CD4-positive, alpha-beta T cell treated with Interleukin-6 at 100 ng/mL for 8 hours (primary cell): ENCODE results near the gene ASB2.
A peak's percentile ranks its signal among the peaks of the same experiment; 100 is the strongest.

Source experiments
- DNase-seq: peaks from one replicate; pipeline ENCODE4 v3.0.0-alpha.2; 2020; ENCODE audit warnings: mixed read lengths, low spot score

The ASB2 gene

GRCh38 chr14:93980456-93981201 lies 4.3 kb upstream of the ASB2 start:
- DNase-seq = no peak

GRCh38 chr14:93978735-93979134 lies 2.4 kb upstream of the ASB2 start:
- no peak for DNase-seq

- peak; percentile 87 for DNase-seq
Measured at GRCh38 chr14:93977790-93978581, 1.6 kb upstream of the ASB2 start.

DNA sequence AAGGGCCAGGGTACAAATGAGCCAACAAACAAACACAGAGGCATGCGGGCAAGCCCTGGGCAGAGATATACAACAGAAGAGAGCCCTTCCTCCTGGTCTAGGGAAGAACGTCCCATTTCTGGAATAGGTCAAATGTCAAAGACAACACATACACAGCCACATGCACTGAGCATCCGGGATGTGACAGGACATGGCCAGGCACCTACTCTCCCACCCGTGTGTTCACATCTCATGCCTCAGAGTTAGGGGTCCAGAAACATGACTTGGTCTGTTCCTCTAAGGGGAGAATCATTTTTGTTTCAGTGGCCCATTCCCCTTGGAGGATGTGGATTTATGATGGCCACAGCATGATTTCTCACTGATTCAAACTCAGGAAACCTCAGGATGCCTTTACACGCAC lies 801 bp upstream of the ASB2 start:
- no peak for DNase-seq

GRCh38 chr14:93975791-93976476 lies 436 bp downstream of the ASB2 start:
- peak; percentile 20 for DNase-seq

GRCh38 chr14:93974833-93975232 lies 1.5 kb downstream of the ASB2 start:
- no peak for DNase-seq

GRCh38 chr14:93974299-93974698 lies 2.1 kb downstream of the ASB2 start:
- DNase-seq = no peak

GRCh38 chr14:93973607-93974006 lies 2.8 kb downstream of the ASB2 start:
- no peak for DNase-seq

GRCh38 chr14:93972618-93973205 lies 3.7 kb downstream of the ASB2 start:
- no peak for DNase-seq

DNA sequence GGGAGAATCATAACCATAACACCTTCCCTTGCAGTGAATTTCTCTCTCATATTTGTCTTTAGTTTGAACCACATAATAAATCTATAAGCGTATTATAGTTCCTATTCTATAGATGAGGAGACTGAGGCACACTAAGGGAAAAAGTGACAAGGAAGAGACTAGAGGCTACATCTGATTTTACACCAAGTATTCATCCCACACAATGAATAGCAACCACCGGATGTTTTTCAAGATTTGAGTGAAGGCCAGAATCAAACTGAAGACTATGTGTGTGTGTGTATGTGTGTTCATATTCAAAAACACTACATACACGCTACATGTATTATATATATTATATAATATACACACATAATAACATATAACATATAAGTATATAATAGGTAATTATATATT lies 4.7 kb downstream of the ASB2 start:
- no peak for DNase-seq

- DNase-seq = peak; percentile 36
Measured at GRCh38 chr14:93970965-93971634, 5.3 kb downstream of the ASB2 start.

- DNase-seq = peak; percentile 73
Measured at GRCh38 chr14:93970585-93970964, 5.8 kb downstream of the ASB2 start.

- DNase-seq = no peak
Measured at GRCh38 chr14:93969082-93969828, 7.1 kb downstream of the ASB2 start.

GRCh38 chr14:93967637-93968250 lies 8.6 kb downstream of the ASB2 start:
- DNase-seq = no peak

DNA sequence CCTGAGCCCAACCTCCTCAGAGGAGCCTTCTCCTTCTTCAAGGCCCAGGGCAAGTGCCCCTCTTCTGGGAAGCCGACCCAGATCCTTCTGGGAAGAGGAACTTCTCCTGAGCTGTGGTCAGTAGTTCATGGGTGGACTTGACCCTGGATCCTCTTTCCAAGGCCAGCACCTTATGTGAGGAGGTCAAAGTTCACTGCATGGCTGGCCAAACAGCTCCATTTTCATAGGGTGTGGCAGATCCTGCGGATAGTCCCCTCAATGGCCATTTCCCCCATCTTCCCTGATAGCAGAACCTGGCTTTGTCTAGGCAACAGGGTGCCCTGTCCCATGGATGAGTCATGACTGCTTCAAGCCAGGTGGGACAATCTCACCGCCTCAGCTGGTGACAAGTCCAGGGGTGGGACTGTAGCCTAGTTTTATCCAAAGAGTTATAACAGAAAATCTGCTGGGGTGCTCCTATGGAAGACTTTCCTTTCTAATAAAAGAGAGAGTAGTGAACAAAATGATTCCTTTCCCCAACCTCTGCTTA lies 10.4 kb downstream of the ASB2 start:
- DNase-seq = no peak

GRCh38 chr14:93965287-93965821 lies 11.0 kb downstream of the ASB2 start:
- DNase-seq = no peak

DNA sequence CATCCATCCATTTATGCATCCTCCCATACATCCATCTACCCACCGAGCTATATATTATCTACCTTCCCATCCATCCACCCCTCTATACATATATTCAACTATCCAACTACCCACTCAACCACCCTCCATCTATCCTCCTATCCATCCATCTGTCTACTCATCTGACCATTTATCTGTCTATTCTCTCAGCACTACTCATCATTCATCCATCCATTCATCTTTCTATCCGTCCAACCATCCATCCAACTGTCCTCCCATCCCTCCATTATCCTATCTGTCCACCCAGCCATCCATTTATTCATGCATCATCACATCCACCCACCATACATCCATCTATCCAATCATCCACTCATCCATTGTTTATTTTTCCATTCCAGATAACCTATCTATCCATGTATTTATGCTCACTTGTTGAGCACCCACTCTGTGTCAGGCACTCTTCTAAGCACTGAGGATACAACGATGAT lies 11.5 kb downstream of the ASB2 start:
- DNase-seq = no peak

GRCh38 chr14:93964281-93964680 lies 12.1 kb downstream of the ASB2 start:
- no peak for DNase-seq

DNA sequence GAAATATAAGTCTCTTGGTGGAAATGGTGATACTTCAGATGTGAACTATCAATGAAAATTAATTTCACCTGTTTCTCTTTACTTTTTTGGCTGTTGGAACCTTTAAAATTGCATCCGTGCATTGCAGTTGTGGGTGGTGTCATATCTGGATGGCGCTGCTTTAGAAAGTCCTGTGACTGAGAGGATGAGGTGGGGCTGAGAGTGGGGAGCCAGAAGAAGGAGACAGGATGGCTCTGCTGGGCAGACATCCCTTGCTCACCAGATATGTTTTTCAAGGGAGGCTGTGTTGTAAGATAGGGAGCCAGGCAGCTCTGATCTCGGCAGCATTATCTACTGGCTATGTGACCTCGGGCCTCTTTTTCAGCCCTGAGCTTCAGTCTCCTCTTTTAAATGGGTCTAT lies 12.7 kb downstream of the ASB2 start:
- DNase-seq = no peak
